ENCODE data around the gene CDR2L.

The CDR2L gene

DNA sequence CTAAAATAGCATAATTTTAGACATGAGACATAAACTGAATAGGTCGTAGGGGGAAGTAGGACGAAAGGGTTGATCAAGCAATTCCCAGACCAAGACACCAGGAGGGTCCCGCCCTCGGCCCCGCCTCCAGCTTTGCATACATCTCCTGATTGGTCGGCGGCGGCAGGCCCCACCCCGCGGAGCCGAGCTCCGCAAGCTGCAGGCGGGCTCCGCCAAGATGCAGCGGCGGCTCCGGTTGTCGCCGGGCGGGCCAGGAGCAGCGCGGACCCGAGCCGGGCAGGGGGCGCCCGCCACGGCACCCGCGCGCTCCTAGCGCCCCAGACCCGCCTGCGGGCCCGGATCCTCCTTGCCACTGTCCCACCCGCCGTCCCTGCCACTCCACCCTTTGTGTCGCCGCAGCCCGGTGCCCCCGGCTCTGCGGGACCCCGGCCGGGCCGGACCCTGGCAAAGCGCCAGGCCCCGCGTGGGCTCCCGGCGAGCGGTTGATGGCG is at the start of gene CDR2L:
CDR2L (plus strand) TSS at position 215 of the 491 bp plus-strand sequence. CDS start 412 bp downstream, outside the sequence.
- peak; percentile 78 to 85 for DNase-seq (ENCODE audit: extremely low read depth in 1 of 2, low read depth in 1 of 2)

GRCh38 chr17:74938194-74938950 is 49.1 kb upstream of the CDR2L start:
- no peak for DNase-seq (ENCODE audit: extremely low read depth in 1 of 2, low read depth in 1 of 2)

DNA sequence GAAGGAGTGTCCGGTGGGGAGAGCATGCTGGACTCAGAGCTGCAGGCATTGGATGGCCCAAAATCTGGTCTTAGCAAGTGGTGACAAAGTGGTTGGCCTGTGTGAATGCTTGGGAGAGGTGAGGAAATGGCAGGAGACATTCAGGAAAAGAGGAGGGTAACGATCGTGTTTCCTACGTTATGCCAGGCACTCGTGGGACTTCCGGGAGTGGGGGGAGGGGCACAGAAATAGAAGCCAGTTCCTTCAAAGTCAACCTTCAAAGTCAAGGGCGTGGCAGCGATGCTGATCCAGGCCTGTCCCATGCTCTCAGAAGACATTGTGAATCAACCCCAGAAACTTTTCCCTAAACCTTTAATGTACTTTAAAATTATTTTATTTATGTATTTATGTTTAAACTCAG is 47.9 kb upstream of the CDR2L start:
- no peak for DNase-seq (ENCODE audit: extremely low read depth in 1 of 2, low read depth in 1 of 2)

DNA sequence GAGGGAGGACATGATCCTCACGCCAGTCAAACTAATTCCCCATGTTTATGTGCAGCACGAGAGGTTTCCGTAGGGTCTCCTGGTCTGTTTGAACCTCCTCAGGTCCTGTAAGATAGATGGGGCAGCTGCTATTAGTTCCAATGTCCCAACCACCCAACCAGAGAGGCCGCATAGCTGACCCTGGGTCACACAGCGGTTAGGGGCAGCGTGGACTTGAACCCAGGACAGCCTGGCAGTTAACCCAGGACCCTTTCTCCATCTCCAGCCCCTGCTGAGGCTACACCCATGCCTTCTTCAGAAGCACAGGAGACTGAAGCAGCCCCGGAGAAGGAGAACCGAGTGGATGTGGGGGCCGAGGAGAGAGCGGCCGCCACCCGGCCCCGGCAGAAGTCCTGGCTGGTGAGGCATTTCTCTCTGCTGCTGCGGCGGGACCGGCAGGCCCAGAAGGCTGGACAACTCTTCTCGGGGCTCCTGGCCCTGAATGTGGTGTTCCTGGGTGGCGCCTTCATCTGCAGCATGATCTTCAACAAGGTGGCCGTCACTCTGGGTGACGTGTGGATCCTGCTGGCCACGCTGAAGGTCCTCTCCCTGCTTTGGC is 46.2 kb upstream of the CDR2L start:
- no peak for DNase-seq (ENCODE audit: extremely low read depth in 1 of 2, low read depth in 1 of 2)

DNA sequence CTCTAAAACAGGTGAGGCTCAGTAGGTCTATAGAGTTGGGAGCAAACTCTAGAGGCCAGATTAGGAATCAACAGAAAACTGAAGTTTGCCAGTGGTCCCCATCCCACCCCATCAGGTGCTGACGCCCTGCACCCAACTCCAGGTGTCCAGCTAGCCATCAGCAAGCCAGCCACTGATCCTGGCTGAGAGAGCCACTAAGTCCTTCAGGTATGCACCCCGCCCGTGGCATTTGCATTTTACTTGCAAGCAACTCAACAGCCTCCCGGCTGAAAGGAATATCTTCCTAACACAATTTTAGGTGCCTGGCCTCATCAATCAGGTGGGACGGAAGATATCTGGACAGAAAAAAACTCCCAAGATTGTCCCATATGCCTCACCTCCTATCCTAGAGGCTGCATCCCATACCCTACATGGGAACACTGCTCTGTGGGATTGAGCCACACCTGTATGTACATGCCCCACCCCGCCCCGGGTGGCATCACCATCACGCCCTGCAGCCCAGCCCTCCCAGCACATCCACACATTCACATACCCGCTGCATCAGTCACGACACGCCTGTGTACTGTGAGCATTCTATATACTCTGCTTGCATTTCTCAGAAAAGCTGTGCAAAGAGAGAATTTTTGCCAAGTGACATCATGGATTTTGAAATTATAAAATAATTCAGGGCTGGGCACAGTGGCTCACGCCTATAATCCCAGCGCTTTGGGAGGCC is 43.5 kb upstream of the CDR2L start:
- DNase-seq (ENCODE audit: extremely low read depth in 1 of 2, low read depth in 1 of 2) = no peak

DNA sequence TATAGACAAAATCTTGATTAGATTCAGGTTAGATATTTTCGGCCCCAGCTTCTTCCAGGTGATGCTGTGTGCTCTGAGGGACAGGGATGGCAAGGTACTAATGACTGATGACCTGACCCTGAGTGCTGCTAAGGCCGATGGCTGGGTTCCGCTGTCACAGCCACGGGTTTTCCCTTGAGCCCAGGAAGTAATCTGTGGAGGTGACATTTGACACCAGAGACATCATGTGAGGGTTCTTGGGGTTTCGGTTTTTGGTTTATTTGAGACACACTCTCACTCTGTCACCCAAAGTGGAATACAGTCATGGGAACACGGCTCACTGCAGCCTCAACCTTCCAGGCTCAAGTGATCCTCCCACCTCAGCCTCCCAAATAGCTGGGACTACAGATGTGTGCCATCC is 41.9 kb upstream of the CDR2L start:
- no peak for DNase-seq (ENCODE audit: extremely low read depth in 1 of 2, low read depth in 1 of 2)

DNA sequence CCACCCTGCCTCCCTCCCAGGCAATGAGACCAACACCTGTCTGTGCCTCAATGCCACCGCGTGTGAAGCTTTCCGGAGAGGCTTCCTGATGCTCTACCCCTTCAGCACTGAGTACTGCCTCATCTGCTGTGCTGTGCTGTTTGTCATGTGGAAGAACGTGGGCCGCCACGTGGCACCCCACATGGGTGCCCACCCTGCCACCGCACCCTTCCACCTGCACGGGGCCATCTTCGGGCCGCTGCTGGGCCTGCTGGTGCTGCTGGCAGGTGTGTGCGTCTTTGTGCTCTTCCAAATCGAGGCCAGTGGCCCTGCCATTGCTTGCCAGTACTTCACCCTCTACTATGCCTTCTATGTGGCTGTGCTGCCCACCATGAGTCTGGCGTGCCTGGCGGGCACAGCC is 40.8 kb upstream of the CDR2L start:
- no peak for DNase-seq (ENCODE audit: extremely low read depth in 1 of 2, low read depth in 1 of 2)

DNA sequence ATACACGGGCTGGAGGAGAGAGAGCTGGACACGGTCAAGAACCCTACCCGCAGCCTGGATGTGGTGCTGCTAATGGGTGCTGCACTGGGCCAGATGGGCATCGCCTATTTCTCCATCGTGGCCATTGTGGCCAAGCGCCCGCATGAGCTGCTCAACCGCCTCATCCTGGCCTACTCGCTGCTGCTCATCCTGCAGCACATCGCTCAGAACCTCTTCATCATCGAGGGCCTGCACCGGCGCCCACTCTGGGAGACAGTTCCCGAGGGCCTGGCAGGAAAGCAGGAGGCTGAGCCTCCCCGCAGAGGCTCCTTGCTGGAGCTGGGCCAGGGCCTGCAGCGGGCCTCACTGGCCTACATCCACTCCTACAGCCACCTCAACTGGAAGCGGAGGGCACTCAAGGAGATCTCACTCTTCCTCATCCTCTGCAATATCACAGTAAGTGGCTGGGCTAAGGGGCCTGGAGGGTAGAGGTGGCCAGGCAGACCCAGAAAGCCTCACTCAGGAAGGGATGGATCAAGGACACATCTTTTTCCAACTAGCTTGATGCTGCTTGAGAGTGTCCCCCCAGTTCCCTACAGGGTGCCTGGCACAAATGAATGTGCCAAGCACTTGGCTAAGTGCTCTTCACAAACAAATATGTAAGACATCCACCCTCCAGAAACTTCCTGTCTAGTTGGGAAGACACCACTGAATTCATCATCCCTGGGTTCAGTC is 40.2 kb upstream of the CDR2L start:
- no peak for DNase-seq (ENCODE audit: extremely low read depth in 1 of 2, low read depth in 1 of 2)

DNA sequence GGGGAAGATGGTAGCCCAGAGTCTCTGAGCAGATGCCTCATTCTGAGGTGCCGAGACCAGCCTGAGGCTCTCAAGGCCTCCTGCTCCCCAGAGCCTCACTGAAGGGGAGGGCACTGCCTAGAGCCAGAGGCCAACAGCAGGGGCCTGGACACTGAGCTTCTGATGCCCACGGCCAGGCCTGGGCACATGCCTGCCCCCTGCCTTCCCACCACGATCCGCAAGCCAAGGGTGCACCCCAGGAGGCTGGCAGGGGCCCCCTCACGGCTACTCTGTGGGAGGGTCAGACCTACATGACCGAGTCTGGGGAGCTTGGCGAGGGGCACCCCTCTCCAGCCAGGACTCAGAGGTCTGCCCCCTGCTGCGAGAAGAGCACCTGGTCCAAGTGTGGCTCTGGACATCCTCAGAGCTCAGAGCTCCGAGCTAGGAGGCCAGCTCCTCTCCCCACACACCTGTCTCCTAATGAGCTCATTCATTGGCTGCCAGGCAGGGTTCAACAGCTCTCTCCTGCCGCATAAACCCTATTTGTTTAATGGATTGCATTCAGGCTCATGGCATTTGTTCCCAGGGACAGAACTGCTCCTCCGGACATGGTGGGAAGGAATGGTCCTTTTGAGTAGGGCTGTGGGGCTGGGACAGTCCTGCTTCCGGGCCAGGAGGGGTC is 37.8 kb upstream of the CDR2L start:
- no peak for DNase-seq (ENCODE audit: extremely low read depth in 1 of 2, low read depth in 1 of 2)

- DNase-seq (ENCODE audit: extremely low read depth in 1 of 2, low read depth in 1 of 2) = no peak
These were observed 37.2 kb upstream of the CDR2L start for GRCh38 chr17:74950207-74950606.

- no peak for DNase-seq (ENCODE audit: extremely low read depth in 1 of 2, low read depth in 1 of 2)
These were observed 36.4 kb upstream of the CDR2L start for GRCh38 chr17:74951065-74951464.

DNA sequence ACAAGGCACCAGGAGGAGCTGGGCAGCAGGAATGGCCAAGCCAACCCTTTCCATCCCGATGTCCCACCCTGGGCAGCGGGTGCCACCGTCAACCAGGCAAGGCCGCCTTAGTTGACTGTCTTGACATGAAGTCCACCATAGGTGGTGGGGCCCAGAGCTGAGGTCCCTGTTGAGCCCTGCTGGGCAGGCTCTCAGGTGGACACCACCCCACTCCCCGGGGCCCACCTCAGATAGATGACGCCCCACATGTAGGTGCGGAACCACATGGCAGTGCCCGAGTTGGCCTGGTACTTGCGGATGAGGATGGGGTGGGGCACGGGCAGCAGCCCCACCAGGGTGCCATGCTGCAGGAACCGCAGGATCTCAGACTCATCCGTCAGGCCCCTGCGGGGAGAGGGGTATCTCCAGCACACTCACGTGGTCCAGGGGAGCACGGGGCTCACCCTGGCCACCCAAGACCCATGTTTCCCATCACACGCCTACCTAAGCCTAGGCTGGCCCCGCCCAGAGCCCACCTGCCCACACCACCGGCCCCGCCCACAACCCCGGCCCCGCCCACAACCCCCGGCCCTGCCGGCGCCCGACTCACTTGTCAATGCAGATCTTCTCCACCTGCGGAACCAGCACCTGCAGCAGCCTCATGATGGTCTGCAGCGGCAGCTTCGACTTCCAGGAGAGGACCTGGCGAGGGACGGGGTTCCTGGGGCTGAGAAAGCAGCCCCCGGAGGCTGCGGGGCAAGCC is 35.6 kb upstream of the CDR2L start:
- no peak for DNase-seq (ENCODE audit: extremely low read depth in 1 of 2, low read depth in 1 of 2)

- DNase-seq (ENCODE audit: extremely low read depth in 1 of 2, low read depth in 1 of 2) = no peak
These were observed 34.9 kb upstream of the CDR2L start for GRCh38 chr17:74952431-74953133.

GRCh38 chr17:74953134-74953687 is 34.2 kb upstream of the CDR2L start:
- DNase-seq (ENCODE audit: extremely low read depth in 1 of 2, low read depth in 1 of 2) = no peak

- no peak for DNase-seq (ENCODE audit: extremely low read depth in 1 of 2, low read depth in 1 of 2)
These were observed 33.3 kb upstream of the CDR2L start for GRCh38 chr17:74954115-74954514.

- DNase-seq (ENCODE audit: extremely low read depth in 1 of 2, low read depth in 1 of 2) = no peak
These were observed 32.6 kb upstream of the CDR2L start for GRCh38 chr17:74954665-74955421.

DNA sequence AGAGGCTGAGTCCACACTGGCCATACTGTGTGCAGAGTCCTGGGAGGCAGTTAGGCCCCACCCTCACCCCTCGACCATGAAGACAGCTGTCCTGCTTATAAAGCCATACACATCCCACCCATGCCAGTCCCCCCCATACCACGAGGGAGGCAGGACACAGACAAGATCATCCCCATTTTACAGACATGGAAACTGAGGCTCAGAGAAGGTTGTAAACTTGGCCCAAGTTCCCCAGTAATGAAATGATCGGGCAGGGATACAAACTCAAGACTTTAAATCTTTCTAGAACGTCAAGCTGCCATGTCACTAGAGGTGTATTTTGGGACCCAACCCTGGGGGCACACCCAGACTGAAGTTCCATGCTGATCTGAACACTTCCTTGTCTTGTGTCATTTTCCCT is 31.3 kb upstream of the CDR2L start:
- DNase-seq (ENCODE audit: extremely low read depth in 1 of 2, low read depth in 1 of 2) = no peak

All from activated CD8-positive, alpha-beta memory T cell treated with anti-CD3 and anti-CD28 coated beads for 1 hour (primary cell).